NCI-H510A (cell line): Measurements from ENCODE around the gene LRRC58.
"Not testable (repeated sequence)": the region's sequence is repeated elsewhere in the genome, so short reads cannot be mapped to it uniquely, and the experiment has no call there.

Experiments
- DNase-seq: peaks from one replicate; lab custom pipeline; 2025; lab: John Stamatoyannopoulos, UW

Gene LRRC58

DNA sequence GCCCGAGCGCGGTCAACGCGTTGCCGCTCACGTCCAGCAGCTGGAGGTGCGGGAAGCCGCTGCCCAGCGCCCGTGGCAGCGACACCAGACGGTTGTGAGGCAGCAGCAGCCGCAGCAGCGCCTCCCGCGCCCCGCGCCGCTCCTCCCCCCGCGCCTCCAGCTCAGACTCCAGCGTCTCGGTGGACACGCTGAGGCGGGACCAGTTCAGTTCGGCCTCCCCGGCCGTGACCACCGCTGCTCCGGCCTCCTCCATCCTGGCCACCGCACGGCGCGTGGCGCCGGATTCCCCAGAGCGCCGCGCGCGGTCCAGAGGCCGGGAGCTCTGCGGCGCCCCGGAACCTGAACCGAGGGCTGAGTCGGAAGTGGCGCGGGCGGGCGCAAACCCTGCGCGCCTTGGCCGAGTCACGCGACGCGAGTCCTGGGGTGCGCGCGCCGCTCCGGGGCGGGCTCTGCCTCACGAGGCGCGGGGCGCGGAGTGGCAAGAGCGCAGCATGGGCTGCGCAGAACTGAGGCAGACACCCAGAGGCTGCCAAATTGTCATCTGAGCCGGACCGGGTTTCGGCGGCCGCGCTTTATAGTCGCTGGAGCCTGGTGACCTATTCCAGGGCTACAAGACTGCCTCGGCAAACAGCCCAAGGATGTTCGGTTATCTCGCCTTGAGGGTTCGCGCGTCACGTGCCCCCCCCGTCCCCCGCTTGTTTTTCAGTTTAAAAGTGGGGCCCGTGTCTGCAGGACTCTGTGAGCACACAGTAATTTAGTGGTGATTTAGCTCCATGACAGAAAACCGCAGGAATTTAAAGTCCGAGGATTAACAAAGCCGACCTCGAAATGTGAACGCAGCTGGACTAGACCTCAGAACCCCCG, at the start of gene LRRC58:
TSS of gene LRRC58 (minus strand) at position 364 of the 864 bp plus-strand sequence. CDS start at position 253, 111 bp downstream.
- DNase-seq, result peak; percentile 82

DNA sequence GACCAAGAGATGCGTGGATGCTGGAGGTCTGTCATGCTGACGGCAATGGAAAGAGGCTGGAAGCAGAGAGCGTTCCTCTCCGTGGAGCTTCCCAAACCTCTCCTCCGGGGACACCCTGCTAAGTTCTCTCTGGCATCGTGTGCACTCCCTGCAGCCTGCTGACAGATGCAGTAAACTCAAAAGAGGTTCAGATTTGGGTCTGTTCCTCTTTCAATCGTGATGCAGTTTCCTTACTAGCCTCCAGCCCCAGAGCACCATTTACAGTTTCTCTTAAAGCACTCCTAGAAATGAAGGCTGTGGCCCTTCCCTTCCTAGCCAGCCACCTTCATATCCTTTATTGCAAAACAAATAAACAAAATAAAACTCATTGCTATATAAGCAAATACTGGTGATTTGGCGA, 47.3 kb upstream of the LRRC58 start:
- no peak for DNase-seq

DNA sequence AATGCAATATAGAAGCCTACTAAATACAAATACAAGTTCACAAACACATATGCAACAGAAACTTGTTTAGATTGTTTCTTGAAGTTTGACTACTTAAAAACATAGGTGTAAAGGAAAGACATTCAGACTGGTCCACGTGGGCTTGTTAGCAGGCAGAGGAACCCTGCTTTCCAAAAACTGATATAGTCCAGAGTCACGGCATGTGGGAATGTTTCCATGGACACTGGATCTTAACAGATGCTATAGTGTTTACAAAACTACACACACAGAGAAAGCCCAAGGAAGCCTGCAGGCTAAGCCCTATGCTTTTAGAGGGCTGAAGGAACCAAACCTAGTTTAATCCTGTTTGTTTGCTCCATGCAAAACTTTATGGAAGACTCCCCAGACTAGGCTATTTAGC, 45.2 kb upstream of the LRRC58 start:
- DNase-seq, result no peak

DNA sequence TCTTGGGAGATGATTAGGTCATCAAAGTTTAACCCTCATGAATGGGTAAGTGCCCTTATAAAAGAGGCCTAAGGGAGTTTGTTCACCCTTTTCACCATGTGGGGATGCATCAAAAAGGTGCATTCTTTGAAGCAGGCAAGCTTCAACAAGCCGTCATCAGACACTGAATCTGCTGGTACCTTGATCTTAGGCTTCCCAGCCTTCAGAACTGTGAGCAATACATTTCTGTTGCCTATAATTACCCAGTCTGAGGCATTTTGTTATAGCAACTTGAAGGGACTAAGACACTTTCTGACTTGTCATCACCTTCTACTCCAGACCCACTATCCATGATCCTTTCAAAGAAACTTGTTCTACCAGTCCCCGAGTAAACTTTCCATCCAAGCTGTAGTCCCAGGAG, 44.6 kb upstream of the LRRC58 start:
- DNase-seq, result no peak

DNA sequence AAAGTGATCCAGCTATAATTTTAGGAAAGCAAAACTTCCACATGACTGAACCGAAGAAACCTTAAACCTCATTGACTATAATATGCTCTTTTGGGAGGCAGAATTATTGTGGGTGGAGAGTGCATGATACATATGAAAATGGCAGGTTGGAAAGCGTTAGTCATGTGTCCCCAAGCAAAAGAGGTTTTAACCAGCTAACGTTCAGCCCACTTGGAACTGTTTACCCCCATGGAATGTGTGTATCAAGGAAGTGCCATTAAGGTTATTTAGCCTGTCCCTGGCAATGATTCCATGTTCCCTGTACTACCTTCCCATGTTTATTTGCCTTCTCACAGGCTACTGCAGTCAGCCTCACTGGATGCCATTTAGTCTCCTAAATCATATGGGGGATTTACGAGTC, 44.1 kb upstream of the LRRC58 start:
- DNase-seq, result no peak

DNA sequence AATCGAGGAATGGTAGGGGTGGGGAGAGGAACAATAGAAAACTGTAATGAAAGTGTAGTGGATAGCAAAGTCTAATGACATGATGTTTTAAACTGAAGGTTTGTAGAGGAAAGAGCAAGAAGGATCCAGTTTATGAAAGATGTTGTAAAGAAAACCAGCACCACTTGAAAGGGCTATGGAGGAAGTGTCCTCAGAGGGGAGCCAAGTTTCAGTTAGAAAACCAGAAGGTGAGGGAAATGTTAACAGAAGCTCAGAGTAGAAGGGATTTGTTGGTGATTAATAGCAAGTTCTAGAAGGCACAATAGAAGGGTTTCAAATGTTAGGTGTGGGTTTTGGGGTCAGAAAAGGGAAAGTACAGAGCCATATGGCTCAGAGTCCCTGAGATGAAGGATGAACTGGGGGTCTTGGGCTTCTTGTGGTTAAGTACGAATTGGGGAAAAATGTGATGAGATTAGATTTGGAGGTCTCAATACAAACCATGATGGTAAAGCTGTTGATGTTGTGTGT, 33.8 kb upstream of the LRRC58 start:
- no peak for DNase-seq

DNA sequence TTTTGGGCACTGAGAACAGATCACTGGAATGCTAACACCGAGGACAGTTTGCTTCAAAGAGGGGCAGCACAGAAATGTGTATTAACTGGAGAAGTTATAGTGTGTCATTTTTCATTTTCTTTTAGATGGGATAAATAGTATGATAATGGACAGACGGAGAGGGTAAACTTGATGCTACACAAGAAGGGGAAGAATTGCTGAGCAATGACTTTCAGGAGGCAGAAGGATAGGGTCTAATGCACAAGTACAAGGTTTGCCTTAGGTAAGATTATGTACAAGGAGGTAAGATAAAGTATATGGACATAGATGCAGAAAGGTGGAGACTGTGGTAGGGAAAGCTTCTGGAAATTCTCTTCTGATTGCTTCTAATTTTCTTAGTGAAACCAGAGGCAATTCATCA, 32.3 kb upstream of the LRRC58 start:
- no peak for DNase-seq

DNA sequence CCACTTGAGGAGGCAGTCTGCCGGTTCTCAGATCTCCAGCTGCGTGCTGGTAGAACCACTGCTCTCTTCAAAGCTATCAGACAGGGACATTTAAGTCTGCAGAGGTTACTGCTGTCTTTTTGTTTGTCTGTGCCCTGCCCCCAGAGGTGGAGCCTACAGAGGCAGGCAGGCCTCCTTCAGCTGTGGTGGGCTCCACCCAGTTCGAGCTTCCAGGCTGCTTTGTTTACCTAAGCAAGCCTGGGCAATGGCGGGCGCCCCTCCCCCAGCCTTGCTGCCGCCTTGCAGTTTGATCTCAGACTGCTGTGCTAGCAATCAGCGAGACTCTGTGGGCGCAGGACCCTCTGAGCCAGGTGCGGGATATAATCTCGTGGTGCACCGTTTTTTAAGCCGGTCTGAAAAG, 28.8 kb upstream of the LRRC58 start:
- DNase-seq, result not testable (repeated sequence)

DNA sequence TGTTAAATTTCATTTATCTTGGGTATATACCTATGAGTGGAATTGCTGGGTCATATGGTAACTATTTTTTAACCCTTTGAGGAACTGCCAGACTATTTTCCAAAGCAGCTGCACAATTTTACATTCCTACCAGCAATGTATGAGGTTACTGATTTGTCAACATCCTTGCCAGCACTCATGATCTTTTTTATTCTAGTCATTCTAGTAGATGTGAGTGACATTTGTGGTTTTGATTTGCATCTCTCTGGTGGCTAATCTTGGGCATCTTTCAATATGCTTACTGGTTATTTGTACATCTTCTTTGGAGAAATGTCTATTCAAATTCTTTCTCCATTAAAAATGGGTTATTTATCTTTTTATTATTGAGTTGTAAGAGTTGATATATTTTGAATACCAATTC, 21.3 kb upstream of the LRRC58 start:
- DNase-seq, result no peak

DNA sequence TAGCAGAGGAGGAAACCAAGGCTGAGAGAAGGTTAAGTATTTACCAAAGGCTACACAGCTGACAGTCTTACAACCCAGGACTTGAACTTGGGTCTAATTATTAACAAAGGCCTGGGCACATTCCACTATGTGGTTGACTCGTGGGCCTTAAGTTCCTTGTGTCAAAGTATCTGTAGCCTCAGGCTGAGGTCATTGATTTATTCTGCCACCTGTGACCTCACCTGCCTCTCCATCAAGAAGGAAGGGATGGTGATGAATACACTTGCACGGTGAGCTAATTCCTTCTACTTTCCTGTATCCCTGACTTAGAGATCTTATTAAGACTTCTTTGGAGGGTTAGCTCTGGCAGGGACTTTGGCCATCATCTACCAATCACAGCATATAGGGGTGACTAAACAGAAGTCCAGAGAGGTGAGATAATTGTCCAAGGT, 19.9 kb upstream of the LRRC58 start:
- DNase-seq, result no peak

DNA sequence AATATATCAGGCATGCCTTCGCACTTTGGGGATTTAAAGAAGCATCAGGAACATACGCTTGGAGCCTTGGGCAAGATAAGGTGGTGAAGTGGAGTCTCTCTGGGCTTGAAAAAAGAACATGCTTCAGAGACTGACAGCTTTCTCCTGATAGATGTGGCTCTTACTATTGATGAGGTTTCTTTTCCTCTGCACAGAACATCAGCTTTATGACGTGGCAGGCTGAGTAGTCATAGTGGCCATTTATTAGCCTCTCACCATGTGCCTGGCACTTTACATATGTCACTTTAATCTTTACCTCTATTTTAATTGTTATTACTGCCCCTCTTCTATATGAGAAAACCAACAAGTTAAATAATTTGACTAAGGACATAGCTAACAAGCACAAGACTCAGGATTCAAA, 19.0 kb upstream of the LRRC58 start:
- DNase-seq, result no peak

DNA sequence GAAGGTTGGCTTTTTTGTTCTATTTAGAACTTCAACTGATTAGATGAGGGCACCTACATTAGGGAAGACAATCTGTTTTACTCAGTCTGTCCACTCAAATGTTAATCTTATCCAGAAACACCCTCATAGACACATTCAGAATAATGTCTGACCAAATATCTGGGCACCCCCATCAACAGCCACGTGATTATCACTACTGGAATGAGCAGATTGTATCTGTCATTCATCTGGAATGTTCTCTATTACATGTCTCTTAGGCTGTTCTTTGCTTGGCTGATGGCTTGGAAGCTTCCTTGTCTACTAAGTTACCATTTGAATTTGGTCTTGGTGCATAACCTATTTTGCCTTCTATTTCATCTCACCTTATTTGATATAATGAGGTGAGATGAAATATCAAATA, 15.7 kb upstream of the LRRC58 start:
- no peak for DNase-seq

DNA sequence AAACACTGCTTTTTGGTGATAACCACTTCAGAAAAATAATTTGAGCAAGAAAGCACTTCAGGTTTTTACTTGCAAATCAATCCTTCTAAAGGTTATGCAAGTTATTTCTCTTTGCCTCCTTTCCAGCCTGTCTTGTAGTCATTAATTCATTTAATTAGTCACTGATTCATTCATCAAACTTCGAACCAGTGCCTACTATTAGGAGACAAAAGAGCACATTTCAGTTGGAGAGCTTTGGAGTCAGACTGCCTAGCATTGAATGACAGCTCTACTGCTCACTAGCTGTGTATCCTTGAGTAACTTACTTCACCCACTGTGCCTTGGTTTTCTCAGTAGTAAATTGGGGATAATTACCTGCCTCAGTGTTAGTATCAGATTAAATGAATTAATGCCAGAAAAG, 14.9 kb upstream of the LRRC58 start:
- no peak for DNase-seq

DNA sequence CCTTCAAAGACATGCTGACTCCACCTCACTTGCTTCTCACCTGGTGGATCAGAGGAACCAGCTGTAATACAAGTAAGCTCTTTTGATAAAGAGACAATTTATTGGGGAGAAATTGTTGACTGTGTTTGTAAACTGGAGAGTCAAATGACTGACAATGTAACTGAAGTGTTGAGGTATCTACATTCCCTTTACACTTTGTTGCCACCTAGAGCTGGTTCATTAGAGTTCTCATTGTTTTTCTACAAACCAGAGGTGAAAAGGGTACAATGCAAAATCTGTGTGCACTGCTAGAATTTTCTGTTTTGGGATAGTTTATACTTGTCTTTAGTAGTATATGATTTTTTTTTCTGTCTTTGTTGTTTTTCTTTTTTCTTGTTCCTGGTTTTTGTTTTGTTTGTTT, 8.7 kb upstream of the LRRC58 start:
- DNase-seq, result no peak

DNA sequence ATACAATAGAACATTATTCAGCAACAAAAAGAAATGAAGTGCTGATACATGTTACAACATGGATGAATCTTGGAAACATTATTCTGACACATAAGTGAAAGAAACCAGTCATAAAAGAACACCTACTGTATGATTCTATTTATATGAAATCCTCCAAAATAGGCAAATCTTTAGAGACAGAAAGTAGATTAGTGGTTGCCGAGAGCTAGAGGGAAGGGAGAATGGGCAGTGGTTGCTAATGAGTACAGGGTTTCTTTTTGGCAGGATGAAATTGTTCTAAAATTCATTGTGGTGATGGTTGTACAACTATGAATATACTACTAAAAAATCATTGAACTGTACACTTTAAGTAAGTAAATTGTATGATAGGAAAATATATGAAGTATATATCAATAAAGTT, 6.3 kb upstream of the LRRC58 start:
- no peak for DNase-seq

DNA sequence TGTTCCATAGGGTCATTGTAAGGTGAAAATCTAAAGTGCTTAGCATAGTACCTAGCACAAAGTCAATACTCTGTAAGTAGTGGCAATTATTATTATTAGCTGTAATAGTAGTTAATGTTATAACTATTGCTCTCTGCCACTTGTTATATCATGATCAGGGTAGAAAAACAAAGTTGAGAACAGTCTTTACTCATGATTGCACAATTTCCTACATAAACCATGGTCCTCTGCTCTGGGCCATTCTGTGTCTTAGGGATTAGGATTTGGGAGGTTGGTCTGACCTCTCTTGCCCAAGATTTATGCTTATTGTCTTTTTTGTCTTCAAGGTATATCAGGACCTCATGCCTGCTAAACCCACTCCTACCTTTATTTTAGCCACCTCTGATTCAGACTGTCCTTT, 4.3 kb upstream of the LRRC58 start:
- no peak for DNase-seq

DNA sequence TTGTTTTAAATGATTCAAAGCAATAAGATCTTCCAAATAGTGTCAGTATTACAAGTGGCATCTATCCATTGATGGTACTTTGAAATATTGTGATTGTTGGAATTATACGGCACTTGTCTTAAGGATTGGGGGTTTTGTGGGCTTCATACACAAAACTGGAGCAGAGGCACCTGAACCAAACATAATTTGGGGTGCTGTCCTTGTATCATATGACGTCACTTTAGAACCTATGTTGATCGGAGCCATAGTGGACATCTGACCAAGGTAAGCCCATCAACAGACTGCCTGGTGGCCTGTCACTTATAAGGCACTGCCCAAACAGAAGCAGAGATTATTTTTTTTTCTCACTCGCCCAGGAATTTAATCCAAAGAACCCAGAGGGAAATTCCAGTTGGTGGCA, 2.9 kb upstream of the LRRC58 start:
- DNase-seq, result no peak

DNA sequence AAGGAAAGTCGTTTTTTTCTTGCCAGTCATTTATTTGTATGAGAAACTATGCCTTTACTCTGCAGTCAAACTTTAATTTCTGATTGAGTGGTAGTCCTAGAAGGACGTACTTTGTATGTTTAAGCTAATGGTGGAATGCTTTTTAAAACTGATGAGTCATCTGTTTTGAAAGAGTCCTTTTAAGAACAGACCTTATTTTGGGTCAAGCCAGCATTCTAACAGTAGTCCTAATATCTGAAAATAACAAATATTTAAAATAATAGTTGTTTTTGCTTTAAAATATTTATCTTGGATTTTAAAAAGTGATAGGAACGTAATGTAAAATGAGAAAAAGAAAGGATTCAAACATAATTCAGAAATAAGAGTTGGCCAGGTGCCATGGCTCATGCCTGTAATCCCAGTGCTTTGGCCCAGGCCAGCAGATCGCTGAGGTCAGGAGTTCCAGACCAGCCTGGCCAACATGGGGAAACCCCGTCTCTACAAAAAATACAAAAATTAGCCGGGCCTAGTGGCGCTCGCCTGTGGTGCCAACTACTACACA, 1.3 kb upstream of the LRRC58 start:
- no peak for DNase-seq

DNA sequence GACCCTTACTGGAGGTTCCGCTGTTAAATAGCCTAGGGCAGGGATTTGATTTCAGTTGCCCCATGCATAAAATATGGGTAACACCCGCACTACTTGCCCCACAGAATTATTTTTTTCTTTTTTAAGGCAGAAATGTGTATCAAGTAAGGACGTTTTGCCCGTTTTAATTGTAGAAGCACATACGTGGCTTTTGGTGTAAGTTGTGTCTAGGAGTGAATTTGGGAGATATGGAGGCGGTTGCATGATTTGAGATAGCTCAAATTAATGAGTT, 636 bp upstream of the LRRC58 start:
- no peak for DNase-seq

DNA sequence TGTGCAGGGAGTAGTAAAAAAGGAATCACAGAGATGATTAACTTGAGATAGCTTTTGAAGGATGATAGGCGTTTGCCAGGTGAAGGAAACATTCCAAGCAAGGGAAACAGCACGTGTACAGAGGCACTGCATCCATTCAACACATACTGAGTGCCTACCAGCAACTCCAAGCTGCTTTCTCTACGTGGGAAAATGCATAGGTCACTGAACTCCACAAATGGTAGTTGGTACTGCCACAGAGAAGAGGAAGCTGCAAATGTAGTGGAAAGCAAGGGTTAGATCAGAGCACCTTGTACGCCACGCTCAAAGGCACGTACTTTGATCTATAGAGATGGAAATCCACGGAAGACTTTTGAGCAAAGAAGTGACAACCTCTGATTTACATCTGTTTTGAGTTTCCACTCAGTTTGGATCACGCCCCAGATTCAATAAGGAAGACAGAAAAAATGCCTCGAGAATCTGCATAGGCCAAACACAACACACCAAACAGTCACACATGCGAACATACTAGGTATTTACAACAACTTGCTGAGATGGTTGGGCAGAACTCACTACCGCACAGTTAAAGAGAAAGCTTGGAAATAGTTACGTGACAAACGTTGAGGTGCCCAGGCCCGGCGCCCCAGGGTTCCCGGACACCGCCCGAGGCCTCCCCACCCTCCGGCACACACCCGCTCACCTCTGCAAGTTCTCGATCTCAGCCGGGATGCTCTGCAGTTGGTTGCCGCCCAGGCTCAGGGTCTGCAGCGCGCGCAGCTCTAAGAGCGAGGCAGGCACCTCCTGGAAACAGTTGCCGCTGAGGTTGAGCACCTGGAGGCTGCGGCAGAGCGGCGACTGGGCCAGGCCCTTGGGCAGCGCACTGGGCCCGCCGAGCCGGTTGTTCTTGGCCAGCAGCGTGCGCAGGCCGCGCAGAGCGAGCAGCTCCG, 826 bp downstream of the LRRC58 start:
- peak; percentile 23 for DNase-seq

DNA sequence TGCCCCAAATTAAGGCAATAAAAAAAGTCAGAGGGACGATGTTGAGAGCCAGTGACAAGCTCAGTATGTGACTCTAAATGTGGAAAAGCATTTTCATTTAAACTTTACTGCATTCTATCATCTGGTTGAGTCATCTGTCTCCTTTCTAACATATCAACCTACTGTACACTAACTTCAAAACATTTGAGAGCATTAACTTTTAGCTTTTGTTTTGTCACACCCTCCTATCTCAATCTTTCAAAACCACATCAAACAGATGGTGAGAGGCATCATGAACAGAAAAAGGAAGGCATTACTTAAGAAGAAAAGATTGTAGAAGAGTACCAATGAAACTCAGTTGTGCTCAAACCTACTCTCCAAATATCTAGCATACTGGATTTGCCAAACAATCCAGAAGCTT, 4.8 kb downstream of the LRRC58 start:
- no peak for DNase-seq

DNA sequence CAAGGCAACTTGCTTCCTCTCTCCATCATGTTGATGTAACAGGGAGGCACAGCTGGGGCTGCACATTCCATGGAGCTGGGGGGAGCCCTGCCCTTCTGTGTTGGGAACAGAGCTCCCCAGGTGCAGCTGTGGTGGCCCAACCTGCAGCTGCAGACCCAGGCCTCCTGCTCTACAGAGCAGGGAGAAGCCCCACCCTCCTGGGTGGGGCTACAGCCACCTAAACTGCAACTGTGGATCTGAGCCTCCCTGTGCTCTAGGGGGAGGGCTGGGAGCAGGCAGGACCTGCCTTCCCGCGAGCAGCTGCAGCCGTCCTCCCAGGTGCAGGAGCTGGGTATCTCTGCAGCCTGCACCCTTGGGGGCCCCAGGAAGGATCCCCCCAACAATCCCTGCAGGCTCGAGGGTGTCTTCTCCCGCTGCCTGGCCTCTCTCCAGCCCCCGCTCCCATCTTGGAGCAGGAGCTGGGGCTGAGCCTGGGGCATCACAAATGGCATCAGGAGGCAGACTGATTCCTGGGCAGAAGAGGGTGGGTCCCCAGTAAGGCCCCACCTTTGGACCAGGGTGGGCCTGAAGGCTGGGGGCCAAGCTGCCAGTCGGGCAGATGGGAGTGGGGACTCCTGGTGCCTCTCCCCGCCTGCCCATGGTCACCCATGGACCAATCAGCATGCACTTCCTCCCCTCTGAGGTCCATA, 7.4 kb downstream of the LRRC58 start:
- no peak for DNase-seq
